Thyroid gland (tissue), 4 donors: ENCODE measurements around the gene ABTB1.

Source experiments
- CTCF ChIP-seq, 6 experiments: fragments of 200-600 bp in 3 of 6; fragments of 450-650 bp in 3 of 6; sonication (generic) in 3 of 6; IDR thresholded peaks; one replicate each; pipeline ENCODE4 v1.5.1; 2016 to 2019; ENCODE audit warnings: antibody characterized with exemption in 6 of 6, mild to moderate bottlenecking in 2 of 6, inconsistent platforms in 1 of 6, moderate library complexity in 1 of 6
- POLR2A ChIP-seq, 2 donors: fragments of 450-650 bp; IDR thresholded peaks; one replicate each; pipeline ENCODE4 v1.6.1; 2017; ENCODE audit warnings: antibody characterized with exemption in 2 of 2, mild to moderate bottlenecking in 2 of 2, moderate library complexity in 1 of 2

GRCh38 chr3:127716384-127716783, 43.6 kb downstream of the ABTB1 start:
- TF ChIP-seq CTCF (IDR thresholded peaks at IDR 0.05) (no peak), POLR2A (IDR thresholded peaks at IDR 0.05) (no peak)
